ENCODE measurements around the gene TSPAN18.

TSPAN18 gene

DNA sequence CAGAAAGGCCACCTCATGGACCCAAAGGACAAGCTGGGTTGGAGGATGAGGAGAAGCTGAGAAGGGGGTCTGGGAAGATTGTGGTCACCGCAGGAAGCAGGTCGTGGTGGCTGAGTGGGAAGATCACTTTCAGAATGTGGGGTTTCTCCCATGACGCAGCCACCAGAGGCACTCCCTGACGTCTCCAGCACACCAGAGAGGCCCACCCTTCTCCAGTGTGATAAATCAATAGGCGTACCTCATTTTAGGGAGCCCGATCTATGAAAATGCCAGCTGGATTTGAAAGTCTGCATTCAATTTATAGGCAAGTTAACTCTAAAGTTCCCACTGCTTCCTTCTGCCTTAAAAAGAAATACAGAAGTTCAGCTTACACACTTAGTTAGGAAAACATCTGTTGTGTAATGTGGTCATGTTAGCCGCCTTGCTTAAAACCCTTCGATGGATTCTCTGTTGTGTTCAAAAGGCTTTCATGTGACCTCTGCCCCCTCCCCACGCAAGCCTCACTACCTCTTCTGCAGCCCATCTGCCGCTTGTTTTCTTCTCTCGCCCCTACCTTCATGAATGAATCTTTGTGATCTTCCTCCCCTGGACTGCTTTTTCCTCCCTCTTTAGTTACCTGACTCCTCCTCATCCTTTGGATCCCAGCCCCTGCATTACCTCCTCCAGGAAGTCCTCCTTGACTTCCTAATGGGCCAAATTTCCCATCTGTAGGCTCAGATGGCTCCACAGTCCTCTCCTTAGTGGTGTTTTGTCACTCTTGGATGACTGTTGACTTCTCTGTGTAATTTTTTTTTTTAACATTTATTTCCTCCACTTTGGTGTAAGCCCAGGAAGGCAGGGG, 10.7 kb downstream of the TSPAN18 start:
- no peak for DNase-seq (ENCODE audit: low read depth)

DNA sequence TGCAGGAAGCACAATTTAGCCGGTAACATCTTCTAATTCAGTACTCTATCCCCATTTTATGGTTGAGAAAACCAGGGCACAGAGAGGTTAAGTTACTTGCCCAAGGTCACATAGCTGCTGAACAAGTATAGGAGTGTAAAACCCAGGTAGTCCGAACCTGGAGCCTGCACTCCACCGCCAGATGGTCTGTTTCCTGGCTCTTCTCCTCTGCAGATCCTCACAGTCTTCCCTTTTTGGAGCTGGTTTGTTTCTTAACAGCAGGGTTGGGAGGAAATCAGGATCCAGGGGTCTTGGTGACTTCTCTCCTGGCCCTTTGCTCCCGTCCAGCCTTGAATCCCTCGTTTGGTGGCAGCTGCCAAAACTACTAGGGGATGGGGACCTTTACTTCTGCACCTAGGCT, 12.0 kb downstream of the TSPAN18 start:
- DNase-seq (ENCODE audit: low read depth): no peak

GRCh38 chr11:44740967-44741366, 14.2 kb downstream of the TSPAN18 start:
- no peak for DNase-seq (ENCODE audit: low read depth)

- no peak for DNase-seq (ENCODE audit: low read depth)
These were observed 15.2 kb downstream of the TSPAN18 start for GRCh38 chr11:44741976-44742375.

- DNase-seq (ENCODE audit: low read depth): no peak
These were observed 15.9 kb downstream of the TSPAN18 start for GRCh38 chr11:44742508-44743246.

- no peak for DNase-seq (ENCODE audit: low read depth)
These were observed 16.6 kb downstream of the TSPAN18 start for GRCh38 chr11:44743326-44743725.

GRCh38 chr11:44743959-44744557, 17.3 kb downstream of the TSPAN18 start:
- DNase-seq (ENCODE audit: low read depth): no peak

DNA sequence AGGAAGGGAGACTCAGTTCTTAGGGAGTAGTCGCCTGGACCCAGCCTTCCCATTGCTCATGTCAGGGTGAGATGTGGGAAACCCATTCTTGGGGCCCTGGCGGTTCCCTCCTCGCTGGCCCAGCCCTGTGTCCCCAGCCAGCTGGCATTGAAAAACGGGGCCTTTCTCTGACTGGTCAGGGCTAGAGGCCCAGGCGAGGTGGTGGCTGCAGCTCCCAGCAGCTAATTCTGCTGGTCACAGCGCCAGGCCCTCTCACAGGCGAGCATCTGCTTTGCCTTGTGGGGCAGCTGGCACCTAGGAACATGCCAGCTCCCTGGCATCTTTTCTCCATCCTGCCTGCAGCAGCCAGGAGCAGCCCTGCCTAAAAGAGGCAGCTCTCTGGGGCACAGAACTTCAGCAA, 20.1 kb downstream of the TSPAN18 start:
- no peak for DNase-seq (ENCODE audit: low read depth)

- no peak for DNase-seq (ENCODE audit: low read depth)
These were observed 20.6 kb downstream of the TSPAN18 start for GRCh38 chr11:44747316-44747715.

GRCh38 chr11:44747836-44748235, 21.1 kb downstream of the TSPAN18 start:
- DNase-seq (ENCODE audit: low read depth): no peak

DNA sequence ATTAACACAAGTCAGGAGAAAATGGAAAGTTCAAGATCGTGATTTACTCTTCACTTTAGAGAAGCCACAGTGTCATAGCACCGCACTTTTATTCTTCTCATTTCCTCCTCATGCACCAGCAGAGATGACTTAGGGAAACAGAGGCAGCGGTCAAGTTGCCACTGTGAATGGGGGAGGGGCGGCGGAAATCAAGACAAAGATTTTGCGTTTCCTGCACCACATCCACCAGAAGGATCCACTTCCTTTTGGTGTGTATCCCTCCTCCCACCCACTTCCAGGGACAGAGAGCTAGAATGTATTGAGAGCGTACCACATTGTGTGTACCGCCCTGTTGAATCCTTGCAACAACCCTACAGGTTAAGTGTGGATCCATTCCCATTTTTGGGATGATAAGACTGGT, 21.8 kb downstream of the TSPAN18 start:
- DNase-seq (ENCODE audit: low read depth): no peak

GRCh38 chr11:44749189-44749588, 22.4 kb downstream of the TSPAN18 start:
- DNase-seq (ENCODE audit: low read depth): no peak

GRCh38 chr11:44750551-44751465, 24.0 kb downstream of the TSPAN18 start:
- no peak for DNase-seq (ENCODE audit: low read depth)

GRCh38 chr11:44752300-44752699, 25.5 kb downstream of the TSPAN18 start:
- DNase-seq (ENCODE audit: low read depth): no peak

GRCh38 chr11:44752713-44753112, 26.0 kb downstream of the TSPAN18 start:
- no peak for DNase-seq (ENCODE audit: low read depth)

DNA sequence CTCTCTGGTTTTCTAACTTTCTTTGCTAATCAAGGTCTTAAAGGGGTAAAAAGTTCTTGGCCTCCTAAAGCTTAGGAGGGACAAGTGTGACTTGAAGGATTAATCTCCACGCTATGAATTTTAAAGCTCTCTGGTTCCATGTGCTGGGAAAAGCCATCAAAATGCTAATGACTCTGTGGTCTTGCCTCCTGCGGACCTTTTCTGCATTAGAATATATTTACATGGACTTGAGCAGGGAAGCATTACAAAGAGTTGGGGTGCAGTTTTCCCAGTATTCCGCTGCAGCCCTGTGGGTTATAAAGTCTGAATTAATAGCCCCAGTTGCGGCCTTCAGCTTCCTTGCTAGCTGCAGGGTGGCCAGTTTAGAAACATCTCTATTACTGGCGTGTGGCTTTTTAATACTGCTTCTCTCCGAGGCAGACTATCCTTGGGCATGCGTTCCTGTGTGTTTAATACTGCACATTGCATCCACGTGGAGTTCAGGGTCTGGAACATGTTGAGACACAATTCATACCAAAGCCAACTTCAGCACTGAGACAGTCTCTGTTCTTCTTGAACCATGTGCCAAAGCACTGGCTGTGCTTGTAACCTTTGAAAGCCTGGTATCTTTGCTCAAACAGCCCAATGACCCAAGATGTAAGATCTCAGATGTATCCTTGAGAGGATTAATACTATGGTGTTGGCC, 27.3 kb downstream of the TSPAN18 start:
- no peak for DNase-seq (ENCODE audit: low read depth)

DNA sequence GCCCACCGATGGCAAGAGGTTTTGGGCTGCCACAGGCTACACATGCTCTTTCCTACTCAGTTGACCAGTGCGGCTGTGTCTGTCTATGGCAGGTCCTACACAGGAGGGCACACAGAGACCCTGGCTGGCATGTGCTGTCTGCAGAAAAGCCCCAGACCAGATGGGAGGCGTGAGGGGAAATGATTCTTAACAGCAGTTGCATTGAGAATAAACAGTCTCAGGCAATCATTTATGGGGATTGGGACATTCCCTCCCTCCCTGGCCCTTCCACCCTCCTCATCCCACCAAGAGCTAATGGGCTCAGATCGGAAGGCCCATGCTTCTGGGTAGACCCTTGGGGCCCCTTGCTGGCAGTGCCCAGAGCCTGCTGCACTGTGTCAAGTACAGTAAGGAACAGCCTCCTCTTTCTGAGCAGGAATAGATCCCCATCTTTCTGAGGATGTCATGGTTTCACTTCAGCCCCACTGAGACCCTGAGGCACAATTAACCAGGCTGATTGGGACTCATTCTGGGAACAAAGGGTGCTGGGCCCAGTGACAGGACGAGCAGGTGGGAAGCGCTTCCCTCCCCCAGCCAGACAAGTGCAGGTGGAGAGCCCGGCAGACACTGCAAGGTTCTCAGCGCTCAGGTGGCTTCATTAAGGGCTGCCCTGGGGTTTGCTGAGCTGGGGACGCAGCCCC, 28.3 kb downstream of the TSPAN18 start:
- no peak for DNase-seq (ENCODE audit: low read depth)

DNA sequence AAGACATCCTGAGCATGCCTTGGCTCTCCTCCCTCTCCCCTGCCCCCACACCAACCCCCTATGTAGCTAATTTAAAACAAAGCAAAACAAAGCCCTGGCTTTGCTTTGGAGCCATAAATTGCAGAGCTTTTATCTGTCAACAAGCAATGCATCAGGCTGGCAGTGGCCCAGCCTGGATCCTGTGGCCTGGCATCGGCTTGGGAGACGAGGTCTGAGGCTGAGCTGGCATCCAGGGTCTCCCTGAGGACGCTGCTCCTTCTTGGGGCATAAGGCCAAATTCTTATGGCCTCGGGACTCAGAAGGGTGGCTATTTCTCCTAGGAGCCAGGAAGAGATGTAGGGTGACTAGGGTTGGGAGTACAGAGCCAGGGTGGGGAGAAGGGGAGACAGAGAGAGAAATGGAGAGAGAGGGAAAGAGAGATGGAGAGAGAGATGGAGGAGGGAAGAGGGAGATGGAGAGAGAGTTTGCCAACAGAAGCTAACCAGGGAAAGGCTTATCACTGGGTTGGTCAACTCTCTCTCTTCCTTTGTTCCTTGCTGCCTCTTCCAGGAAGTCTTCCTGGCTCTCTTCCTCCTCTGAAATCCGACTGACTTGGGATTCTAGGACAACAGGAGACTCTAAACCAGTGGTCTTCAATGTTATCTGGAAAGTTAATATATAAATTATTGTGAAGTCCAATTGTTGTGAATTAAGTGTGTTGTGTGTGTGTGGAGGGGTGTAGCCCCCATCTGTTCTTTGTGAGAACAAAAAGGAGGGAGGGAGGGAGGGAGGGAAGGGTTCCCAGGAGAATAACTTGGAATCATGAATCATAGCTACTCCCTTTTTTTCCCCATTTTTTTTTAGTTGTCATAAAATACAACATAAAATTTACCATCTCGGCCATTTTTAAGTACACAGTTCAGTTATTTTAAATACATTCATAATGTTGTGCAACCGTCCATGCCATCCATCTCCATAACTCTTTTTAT, 29.1 kb downstream of the TSPAN18 start:
- no peak for DNase-seq (ENCODE audit: low read depth)

- no peak for DNase-seq (ENCODE audit: low read depth)
These were observed 32.2 kb downstream of the TSPAN18 start for GRCh38 chr11:44758983-44759382.
